Measurements from ENCODE around the gene ASB6. TPM values are rescaled to one million over a fixed set of nuclear protein-coding genes. Genes with fewer than 3 reads are reported as not detected.

The ASB6 gene
- total RNA-seq, 1 experiment from 2014 or later = 21.0 TPM

DNA sequence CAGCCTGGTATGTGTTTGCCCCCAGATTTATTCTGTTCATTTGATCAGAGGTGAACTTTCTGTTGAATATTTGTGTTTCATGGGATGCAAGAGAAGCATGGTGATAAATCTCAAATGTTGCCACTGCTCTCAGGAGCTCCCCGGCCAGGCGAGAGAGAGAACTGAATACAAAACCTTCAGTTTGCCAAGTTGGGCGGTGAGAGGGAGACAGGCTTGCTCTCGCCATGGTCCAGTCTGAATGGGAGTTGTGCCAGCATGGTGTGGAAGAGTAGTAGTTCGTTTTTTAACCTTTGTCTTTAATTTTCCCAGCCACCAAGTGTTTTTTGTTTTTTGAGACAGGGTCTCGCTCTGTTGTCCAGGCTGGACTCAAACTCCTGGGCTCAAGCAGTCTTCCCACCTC, 13.2 kb downstream of the ASB6 start:
- H4K91ac ChIP-seq (ENCODE audit: insufficient read length, low read depth, low read length) = no peak overlapping the region
- Mint-ChIP-seq H3K27me3 (ENCODE audit: low read depth) (no peaks in the 10 kb centered on the region), H3K4me1 (peaks cover 38 to 46% of the 10 kb centered on the region in 2 experiments), H3K27ac (0 out of 7 replicates have a peak overlapping the region, but pooled peaks of 1 of the 3 experiments have one; percentile 23), H3K4me3 (no peak overlapping the region), H3K9me3 (no peaks in the 10 kb centered on the region), H3K36me3 (ENCODE audit: insufficient read depth in 1 of 3, low read depth in 3 of 3) (peaks cover 8 to 41% (median 36%) of the 10 kb centered on the region in 3 experiments; a peak in 6 of 7 replicates)
- H3T11ph ChIP-seq (ENCODE audit: low read length) = no peak overlapping the region
- H3K4me2 ChIP-seq (ENCODE audit: insufficient read depth, insufficient read length, low read length) = no peak overlapping the region
- no peak overlapping the region for H3K14ac ChIP-seq (ENCODE audit: insufficient read depth, low read length)
- no peaks in the 10 kb centered on the region for H3K27me3 ChIP-seq (ENCODE audit: insufficient read depth, low read length)
- no peak overlapping the region for H2BK12ac ChIP-seq (ENCODE audit: insufficient read length, low read depth, low read length)
- no peaks in the 10 kb centered on the region for H4K20me1 ChIP-seq (ENCODE audit: control insufficient read depth, insufficient read depth, insufficient read length)
- H2BK5ac ChIP-seq (ENCODE audit: insufficient read length, low read length) = no peak overlapping the region
- H2BK15ac ChIP-seq (ENCODE audit: low read depth, low read length) = no peak overlapping the region
- H3K79me2 ChIP-seq (ENCODE audit: insufficient read depth, low read length) = peaks cover 63% of the 10 kb centered on the region
- no peak overlapping the region for H3K18ac ChIP-seq (ENCODE audit: insufficient read length, low read depth, low read length)
- peaks cover 11% of the 10 kb centered on the region for H3K79me1 ChIP-seq (ENCODE audit: insufficient read depth, low read depth, low read length, poor library complexity, severe bottlenecking)
- H3K23me2 ChIP-seq (ENCODE audit: insufficient read length, low read depth, low read length, poor library complexity, severe bottlenecking) = peaks cover 8% of the 10 kb centered on the region
- WGBS (ENCODE audit: extremely low coverage, insufficient read length, low lambda C conversion rate) = no CpG with 5 or more reads among the region's 6 CpGs
- H3K23ac ChIP-seq (ENCODE audit: insufficient read length, low read depth, low read length) = no peak overlapping the region
- no peak overlapping the region for H2AK5ac ChIP-seq (ENCODE audit: insufficient read length, low read length)
- no peak overlapping the region for H4K8ac ChIP-seq (replicated peaks; ENCODE audit: insufficient read length, low read depth, low read length)
- H2AFZ ChIP-seq (ENCODE audit: low read length) = no peak overlapping the region
- no peak overlapping the region for H2BK120ac ChIP-seq (ENCODE audit: low read depth, low read length, poor library complexity, severe bottlenecking)
- no peak overlapping the region for H3K4ac ChIP-seq (ENCODE audit: low read depth, low read length)
- 0 out of 3 replicates have a peak, but pooled peaks have one; percentile 9 for TF ChIP-seq CTCF (conservative IDR thresholded peaks at IDR 0.05)
- H4K5ac ChIP-seq (ENCODE audit: insufficient read length, low read depth, low read length) = no peak overlapping the region
- no peak overlapping the region for H2BK20ac ChIP-seq (ENCODE audit: low read depth, low read length, poor library complexity, severe bottlenecking)
- 0 out of 2 replicates have a peak, but pooled peaks cover 2% of the 10 kb centered on the region for H3K4me1 ChIP-seq (ENCODE audit: insufficient read depth, low read length)
- H3K9me3 ChIP-seq (ENCODE audit: control insufficient read depth, low read depth, low read length) = no peaks in the 10 kb centered on the region
- H3K56ac ChIP-seq (ENCODE audit: insufficient read length, low read depth, low read length) = no peak overlapping the region
- H3K27ac ChIP-seq (ENCODE audit: insufficient read length, low read depth, low read length) = no peak overlapping the region
- DNase-seq = no peak
- no peak overlapping the region for H3K9ac ChIP-seq (ENCODE audit: extremely low read depth, insufficient read length, low read length)

All from H9 (cell line).